Activated CD4-positive, alpha-beta T cell treated with anti-CD3 and anti-CD28 coated beads for 36 hours (primary cell): ENCODE results near the gene IL17F. TPM values are rescaled to one million over a fixed set of nuclear protein-coding genes. Genes with fewer than 3 reads are reported as not detected.

Experiments used
- ATAC-seq: fragments of 200-7000 bp; cut with Tn5 transposase; one replicate; pipeline ENCODE4 v1.10.0; 2021; ENCODE audit warnings: mild to moderate bottlenecking, moderate library complexity
- CTCF ChIA-PET: fragments of 350-600 bp; sonication (Branson Sonifier 250); formaldehyde crosslinking; loops from one replicate; lab custom pipeline; 2021; ENCODE audit warnings: antibody characterized with exemption; lab: Charles Lee
- POLR2A ChIA-PET: fragments of 350-600 bp; sonication (Branson Sonifier 250); formaldehyde crosslinking; loops from one replicate; lab custom pipeline; 2021; ENCODE audit warnings: antibody characterized with exemption, inconsistent platforms; lab: Charles Lee
- DNase-seq: peaks from one replicate; pipeline ENCODE4 v3.0.0-alpha.2; 2020
- H3K27ac Mint-ChIP-seq: one replicate; pipeline ENCODE4 v1.8.0; 2021; ENCODE audit warnings: mixed read lengths
- H3K27me3 Mint-ChIP-seq: one replicate; pipeline ENCODE4 v1.8.0; 2021; ENCODE audit warnings: mixed read lengths
- H3K36me3 Mint-ChIP-seq: one replicate; pipeline ENCODE4 v1.8.0; 2021; ENCODE audit warnings: low read depth, mixed read lengths
- H3K4me1 Mint-ChIP-seq: one replicate; pipeline ENCODE4 v1.8.0; 2021; ENCODE audit warnings: mixed read lengths
- H3K4me3 Mint-ChIP-seq: one replicate; pipeline ENCODE4 v1.8.0; 2021; ENCODE audit warnings: mild to moderate bottlenecking, moderate library complexity, mixed read lengths
- H3K9me3 Mint-ChIP-seq: one replicate; pipeline ENCODE4 v1.8.0; 2021; ENCODE audit warnings: low read depth, mixed read lengths
- intact Hi-C, 2 experiments: fragments of 100-400 bp; cut with DNase I in 1 of 2; cut with micrococcal nuclease in 1 of 2; formaldehyde crosslinking; loops; one replicate each; pipeline versions ENCODE4 v1.14.2 to v1.15.1; 2022 to 2024; cut with DNase I, micrococcal nuclease
- total RNA-seq, 2 experiments: library from RNA; stranded (reverse); gene quantifications; one replicate each; pipeline ENCODE4 v1.2.3, GENCODE V29; 2021

The IL17F gene
- total RNA-seq, 2 experiments from 2014 or later, result 155 to 157 TPM

GRCh38 chr6:52251113-52251512, 6.8 kb upstream of the IL17F start:
- CTCF ChIA-PET, result interaction anchor here (0.5 to 6.1 kb wide), 6 partner anchors 10 to 152 kb away, joined by 3 to 46 read pairs (median 4); no protein-coding TSS in a partner anchor

DNA sequence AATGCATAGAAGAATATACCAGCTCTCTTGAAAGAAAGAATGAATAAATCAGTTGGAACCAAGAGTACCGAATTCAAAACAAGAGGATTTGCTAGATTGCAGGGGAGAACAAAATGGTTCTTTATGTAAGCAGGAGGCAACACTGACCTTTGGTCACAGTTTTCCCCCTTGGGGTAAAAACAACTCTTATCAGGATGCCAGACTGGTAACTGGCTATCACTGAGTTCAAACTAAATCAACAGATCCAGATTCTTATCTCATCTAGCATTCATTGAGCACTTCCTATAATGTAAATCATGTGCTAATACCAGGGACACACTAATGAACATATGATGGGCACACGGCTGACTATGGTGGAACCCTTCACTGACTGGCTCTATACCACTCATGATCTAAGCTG, 4.8 kb upstream of the IL17F start:
- no peak overlapping the region for H3K27ac Mint-ChIP-seq
- no peak for ATAC-seq
- H3K9me3 Mint-ChIP-seq, result no peaks in the 10 kb centered on the region
- DNase-seq, result no peak
- peaks cover 24% of the 10 kb centered on the region for H3K27me3 Mint-ChIP-seq
- POLR2A ChIA-PET, result no interaction called here
- H3K4me1 Mint-ChIP-seq, result peaks cover 32% of the 10 kb centered on the region
- no peak overlapping the region for H3K4me3 Mint-ChIP-seq
- CTCF ChIA-PET, result interaction anchor here (1.4 to 6.1 kb wide), 2 partner anchors 9 to 15 kb away, joined by 3 to 46 read pairs; no protein-coding TSS in a partner anchor
- no peaks in the 10 kb centered on the region for H3K36me3 Mint-ChIP-seq
- intact Hi-C loops, result no loop called here

More at GRCh38 chr6:52251113-52251512, 6.8 kb upstream of the IL17F start:
- peaks cover 28% of the 10 kb centered on the region for H3K27me3 Mint-ChIP-seq
- ATAC-seq (peak; percentile 21), DNase-seq (no peak)
- H3K4me3 Mint-ChIP-seq, result no peak overlapping the region
- H3K27ac Mint-ChIP-seq, result peak overlapping the region; percentile 21
- POLR2A ChIA-PET, result no interaction called here
- H3K4me1 Mint-ChIP-seq, result peaks cover 48% of the 10 kb centered on the region
- H3K36me3 Mint-ChIP-seq, result no peaks in the 10 kb centered on the region
- no peaks in the 10 kb centered on the region for H3K9me3 Mint-ChIP-seq
- intact Hi-C loops, result loop anchor here in 1 of 2 experiments (1.0 kb wide), 1 partner anchor 24 kb away; no protein-coding TSS in a partner anchor

- Mint-ChIP-seq H3K27ac (no peak overlapping the region), H3K4me3 (no peak overlapping the region), H3K27me3 (peaks cover 14% of the 10 kb centered on the region), H3K4me1 (peaks cover 4% of the 10 kb centered on the region), H3K36me3 (no peaks in the 10 kb centered on the region), H3K9me3 (no peaks in the 10 kb centered on the region)
- DNase-seq, result no peak
- ChIA-PET CTCF (interaction anchor here (0.6 to 1.5 kb wide), 4 partner anchors 13 to 350 kb away, joined by 3 read pairs; no protein-coding TSS in a partner anchor), POLR2A (no interaction called here)
- no peak for ATAC-seq
- intact Hi-C loops, result no loop called here
Observed at GRCh38 chr6:52245425-52245824, 1.1 kb upstream of the IL17F start.

GRCh38 chr6:52243282-52243893, 912 bp downstream of the IL17F start:
- Mint-ChIP-seq H3K4me3 (no peak overlapping the region), H3K27me3 (peaks cover 5% of the 10 kb centered on the region), H3K9me3 (no peaks in the 10 kb centered on the region), H3K27ac (no peak overlapping the region), H3K4me1 (no peaks in the 10 kb centered on the region), H3K36me3 (no peaks in the 10 kb centered on the region)
- intact Hi-C loops, result no loop called here
- CTCF ChIA-PET, result interaction anchor here (1.2 to 2.1 kb wide), 2 partner anchors 9 to 81 kb away, joined by 4 to 8 read pairs; no protein-coding TSS in a partner anchor
- no peak for ATAC-seq
- POLR2A ChIA-PET, result no interaction called here
- DNase-seq, result no peak

GRCh38 chr6:52241819-52242218, 2.5 kb downstream of the IL17F start:
- ChIA-PET CTCF (interaction anchor here (0.7 to 2.2 kb wide), 9 partner anchors 9 to 193 kb away, joined by 3 to 8 read pairs (median 4); no protein-coding TSS in a partner anchor), POLR2A (no interaction called here)
- intact Hi-C loops, result no loop called here
- no peaks in the 10 kb centered on the region for H3K9me3 Mint-ChIP-seq
- no peak overlapping the region for H3K4me3 Mint-ChIP-seq
- H3K4me1 Mint-ChIP-seq, result no peaks in the 10 kb centered on the region
- no peaks in the 10 kb centered on the region for H3K36me3 Mint-ChIP-seq
- ATAC-seq (no peak), DNase-seq (no peak)
- H3K27me3 Mint-ChIP-seq, result peaks cover 4% of the 10 kb centered on the region
- H3K27ac Mint-ChIP-seq, result no peak overlapping the region

GRCh38 chr6:52233975-52234823, 10.1 kb downstream of the IL17F start:
- ChIA-PET CTCF (interaction anchor here (0.6 to 3.8 kb wide), 18 partner anchors 9 to 183 kb away, joined by 3 to 33 read pairs (median 4); no protein-coding TSS in a partner anchor), POLR2A (interaction anchor here (0.6 to 0.7 kb wide), 2 partner anchors 76 to 115 kb away, joined by 3 to 4 read pairs; no protein-coding TSS in a partner anchor)
- intact Hi-C loops, result loop anchor here (1.0 kb wide), 2 partner anchors 71 to 135 kb away; no protein-coding TSS in a partner anchor
- Mint-ChIP-seq H3K27me3 (peaks cover 29% of the 10 kb centered on the region), H3K27ac (no peak overlapping the region), H3K9me3 (no peaks in the 10 kb centered on the region), H3K4me1 (peaks cover 21% of the 10 kb centered on the region), H3K4me3 (no peak overlapping the region), H3K36me3 (no peaks in the 10 kb centered on the region)
- DNase-seq (peak; percentile 74), ATAC-seq (peak; percentile 83)

- Mint-ChIP-seq H3K9me3 (no peaks in the 10 kb centered on the region), H3K36me3 (no peaks in the 10 kb centered on the region), H3K27me3 (peaks cover 32% of the 10 kb centered on the region), H3K4me3 (no peak overlapping the region), H3K4me1 (peaks cover 26% of the 10 kb centered on the region), H3K27ac (no peak overlapping the region)
- intact Hi-C loops, result no loop called here
- DNase-seq (no peak), ATAC-seq (no peak)
- CTCF ChIA-PET, result interaction anchor here (0.7 to 3.8 kb wide), 11 partner anchors 14 to 164 kb away, joined by 3 to 33 read pairs (median 5); no protein-coding TSS in a partner anchor
- POLR2A ChIA-PET, result interaction anchor here (0.5 to 0.7 kb wide), 2 partner anchors 15 to 75 kb away, joined by 3 read pairs; no protein-coding TSS in a partner anchor
Observed at GRCh38 chr6:52233005-52233404, 11.3 kb downstream of the IL17F start.

DNA sequence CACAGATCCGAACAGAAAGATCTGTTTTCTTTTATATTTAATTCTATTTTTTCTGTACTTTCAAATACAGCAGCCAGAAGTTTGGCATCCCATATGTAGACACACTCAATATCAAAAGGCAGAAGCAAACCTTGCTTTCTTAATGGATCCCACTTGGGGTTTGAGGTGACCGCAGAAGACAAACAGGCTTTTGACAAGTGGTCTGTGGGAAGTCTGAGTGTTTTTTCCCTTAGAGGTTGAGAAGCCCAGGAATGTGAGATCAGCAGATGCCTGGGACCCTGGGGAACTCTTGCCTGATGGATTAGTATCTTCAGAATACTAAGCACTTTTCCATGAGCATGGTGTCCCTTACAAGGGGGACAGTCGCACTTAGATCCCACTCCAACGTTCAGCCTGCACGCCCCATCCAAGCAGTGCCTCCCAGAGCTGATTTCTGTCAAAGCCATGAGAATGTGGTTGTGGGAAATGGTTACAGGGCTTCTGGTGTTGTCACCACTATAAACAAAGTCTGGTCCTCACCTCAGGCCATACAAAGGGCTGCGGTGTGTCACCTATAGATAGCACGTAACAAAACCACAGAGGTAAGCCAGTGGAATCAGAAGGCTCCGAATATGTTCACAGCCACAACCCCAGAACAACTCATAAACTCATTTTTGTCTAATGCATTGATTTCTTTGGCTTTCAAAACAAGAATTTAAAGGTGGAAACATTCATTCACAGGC, 12.7 kb downstream of the IL17F start:
- H3K9me3 Mint-ChIP-seq, result no peaks in the 10 kb centered on the region
- intact Hi-C loops, result loop anchor here in 1 of 2 experiments (1.0 kb wide), 1 partner anchor 74 kb away; no protein-coding TSS in a partner anchor
- POLR2A ChIA-PET, result no interaction called here
- peaks cover 28% of the 10 kb centered on the region for H3K27me3 Mint-ChIP-seq
- H3K36me3 Mint-ChIP-seq, result no peaks in the 10 kb centered on the region
- no peak overlapping the region for H3K4me3 Mint-ChIP-seq
- ATAC-seq (peak; percentile 37), DNase-seq (peak; percentile 70)
- H3K27ac Mint-ChIP-seq, result no peak overlapping the region
- CTCF ChIA-PET, result interaction anchor here (0.8 to 3.8 kb wide), 10 partner anchors 10 to 164 kb away, joined by 3 to 33 read pairs (median 3); no protein-coding TSS in a partner anchor
- H3K4me1 Mint-ChIP-seq, result peaks cover 39% of the 10 kb centered on the region

DNA sequence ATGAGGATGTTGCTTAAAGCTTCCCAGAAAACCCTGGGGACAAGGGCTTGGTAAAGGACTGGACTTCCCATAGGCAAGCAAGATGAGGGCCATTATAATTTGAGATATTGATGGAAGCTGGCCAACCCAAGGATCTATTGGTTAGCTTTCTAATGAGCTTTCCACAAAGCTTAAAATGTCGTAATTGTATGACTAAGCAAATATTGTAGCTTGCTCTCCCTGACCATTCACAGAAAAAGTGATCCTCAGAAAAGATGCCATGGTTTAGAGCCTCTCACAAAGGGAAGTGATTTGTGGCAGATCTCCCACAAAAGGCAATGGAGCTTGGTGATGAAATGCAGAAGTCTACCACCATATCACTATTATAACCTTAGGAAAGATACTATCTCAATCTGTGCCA, 13.6 kb downstream of the IL17F start:
- CTCF ChIA-PET, result interaction anchor here (0.8 to 2.2 kb wide), 12 partner anchors 8 to 165 kb away, joined by 3 to 10 read pairs (median 3); no protein-coding TSS in a partner anchor
- Mint-ChIP-seq H3K27me3 (peaks cover 26% of the 10 kb centered on the region), H3K27ac (no peak overlapping the region), H3K4me1 (peaks cover 39% of the 10 kb centered on the region), H3K36me3 (no peaks in the 10 kb centered on the region), H3K4me3 (no peak overlapping the region), H3K9me3 (no peaks in the 10 kb centered on the region)
- intact Hi-C loops, result loop anchor here in 1 of 2 experiments (1.0 kb wide), 1 partner anchor 73 kb away; no protein-coding TSS in a partner anchor
- DNase-seq (no peak), ATAC-seq (no peak)
- POLR2A ChIA-PET, result no interaction called here

DNA sequence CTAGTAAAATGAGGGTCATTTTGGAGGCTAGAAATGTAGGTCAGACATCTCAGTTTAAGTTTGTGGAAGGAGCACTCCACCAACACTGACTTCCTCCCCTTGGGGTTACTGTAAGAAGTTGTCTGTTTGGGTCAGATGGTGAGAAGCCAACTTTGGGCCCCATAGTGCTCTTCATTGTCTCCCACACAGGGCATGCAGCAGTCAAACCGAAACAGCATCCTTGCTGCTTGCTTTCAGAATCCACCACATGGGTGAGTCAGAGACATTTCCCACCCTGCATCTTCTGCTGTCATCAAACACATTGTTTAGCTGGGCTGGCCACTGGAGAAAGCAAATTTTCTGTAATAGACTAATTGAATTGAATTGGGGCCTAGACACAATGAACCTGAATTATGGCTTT, 16.8 kb downstream of the IL17F start:
- peaks cover 35% of the 10 kb centered on the region for H3K4me1 Mint-ChIP-seq
- H3K27ac Mint-ChIP-seq, result no peak overlapping the region
- ATAC-seq, result peak; percentile 95
- intact Hi-C loops, result loop anchor here (1.0 to 5.0 kb wide), 9 partner anchors 14 to 165 kb away; no protein-coding TSS in a partner anchor
- DNase-seq, result peak; percentile 88
- POLR2A ChIA-PET, result no interaction called here
- CTCF ChIA-PET, result interaction anchor here (1.1 kb wide), 2 partner anchors 33 to 55 kb away, joined by 3 to 4 read pairs; no protein-coding TSS in a partner anchor
- no peaks in the 10 kb centered on the region for H3K36me3 Mint-ChIP-seq
- H3K9me3 Mint-ChIP-seq, result no peaks in the 10 kb centered on the region
- no peak overlapping the region for H3K4me3 Mint-ChIP-seq
- peaks cover 41% of the 10 kb centered on the region for H3K27me3 Mint-ChIP-seq
